Measurements from ENCODE around the gene CXCL17.

DNA sequence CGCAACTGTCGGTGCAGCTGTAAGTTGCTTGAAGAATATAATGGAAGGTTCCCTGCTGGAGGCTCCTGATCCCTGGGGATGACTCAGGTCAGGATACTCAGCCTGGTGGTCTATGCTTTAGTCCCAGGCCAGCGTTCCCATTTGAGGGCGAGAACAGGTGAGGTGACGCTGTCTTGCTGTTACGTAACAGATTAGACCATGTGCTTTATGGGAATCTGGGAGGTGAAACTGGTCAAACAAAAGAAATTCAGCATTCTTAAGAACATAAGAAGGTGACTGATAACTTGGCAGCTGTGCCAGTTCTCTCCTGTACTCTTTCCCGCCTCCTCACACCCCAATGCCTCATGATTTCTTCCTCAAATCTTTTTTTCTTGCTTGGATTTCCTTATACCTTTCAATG is at the start of gene CXCL17:
- no peak for TF ChIP-seq GATA3 (IDR thresholded peaks at IDR 0.05; ENCODE audit: low read depth, low read length)
- TF ChIP-seq GATA2 (IDR thresholded peaks at IDR 0.05; ENCODE audit: low read depth, low read length) = no peak

Data from SH-SY5Y (cell line).